ENCODE data around the gene VRK2.

- no peak for TF ChIP-seq CTCF (IDR thresholded peaks at IDR 0.05; ENCODE audit: low read length)
- TF ChIP-seq EZH2 (IDR thresholded peaks at IDR 0.05; ENCODE audit: borderline replicate concordance, low read length) = no peak
Measured at GRCh38 chr2:58070765-58071164, 24.2 kb downstream of the VRK2 start.

Measured in OCI-LY1 (cell line).